Transverse colon (tissue), 4 donors: ENCODE measurements around the gene ITPR2. TPM values are rescaled to one million over a fixed set of nuclear protein-coding genes. Genes with fewer than 3 reads are reported as not detected.

ENCODE experiments used
- DNase-seq: peaks from one replicate; pipeline ENCODE4 v3.0.0-alpha.2; 2019
- H3K27ac ChIP-seq, 4 donors: fragments of 200-600 bp; sonication (generic); 2 replicates each; pipeline ENCODE4 v1.5.1; 2016 to 2018; ENCODE audit warnings: inconsistent platforms in 4 of 4
- H3K27me3 ChIP-seq: fragments of 200-600 bp; sonication (generic); 2 replicates; pipeline ENCODE4 v1.5.1; 2017; ENCODE audit warnings: inconsistent platforms
- H3K36me3 ChIP-seq, 4 donors: fragments of 200-600 bp; sonication (generic); 2 replicates each; pipeline ENCODE4 v1.5.1; 2017 to 2019; ENCODE audit warnings: inconsistent platforms in 4 of 4
- H3K4me1 ChIP-seq, 4 donors: fragments of 200-600 bp; sonication (generic); 2 replicates each; pipeline ENCODE4 v1.5.1; 2017 to 2020; ENCODE audit warnings: inconsistent platforms in 4 of 4
- H3K4me3 ChIP-seq, 4 donors: fragments of 200-600 bp; sonication (generic); 1 replicate in 1 of 4; 2 replicates in 3 of 4; pipeline versions ENCODE4 v1.5.1 to v1.6.1; 2017 to 2019; ENCODE audit warnings: inconsistent platforms in 4 of 4
- H3K9me3 ChIP-seq, 2 donors: fragments of 200-600 bp; sonication (generic); 2 replicates each; pipeline ENCODE4 v1.5.1; 2017 to 2019; ENCODE audit warnings: inconsistent platforms in 2 of 2
- CTCF ChIP-seq, 5 experiments: fragments of 200-600 bp in 3 of 5; fragments of 450-650 bp in 2 of 5; sonication (generic) in 3 of 5; IDR thresholded peaks; 1 replicate in 2 of 5; 2 replicates in 3 of 5; pipeline ENCODE4 v1.5.1; 2016 to 2017; ENCODE audit warnings: antibody characterized with exemption in 5 of 5, inconsistent platforms in 3 of 5, mild to moderate bottlenecking in 2 of 5, moderate library complexity in 1 of 5
- EP300 ChIP-seq: sonication (generic); formaldehyde crosslinking; IDR thresholded peaks from one replicate; pipeline ENCODE4 v1.6.1; 2017; ENCODE audit warnings: antibody characterized with exemption, low read depth
- POLR2A ChIP-seq: fragments of 450-650 bp; IDR thresholded peaks from one replicate; pipeline ENCODE4 v1.6.1; 2016; ENCODE audit warnings: antibody characterized with exemption, mild to moderate bottlenecking, moderate library complexity
- POLR2AphosphoS5 ChIP-seq, 3 donors: sonication (generic); formaldehyde crosslinking; IDR thresholded peaks; one replicate each; pipeline ENCODE4 v1.6.1; 2016; ENCODE audit warnings: antibody characterized with exemption in 3 of 3
- WGBS, 2 donors: methylation state at CpG; one replicate each; pipeline ENCODE4 v1.1.5; 2018; ENCODE audit warnings: low coverage in 1 of 2; 5-methylcytosine and 5-hydroxymethylcytosine counted together
- in situ Hi-C, 4 donors: fragments of 200-750 bp; cut with MboI; loops; one replicate each; pipeline versions ENCODE4 v1.15.0 to v1.15.1; 2017; ENCODE audit warnings: low sequenced_read_pairs in 3 of 4, low pct_ligation_motif_present in 1 of 4, low pct_unique_long_range_greater_than_20kb in 1 of 4
- intact Hi-C: fragments of 100-400 bp; cut with DNase I; formaldehyde crosslinking; loops from one replicate; pipeline ENCODE4 v1.15.1; 2023; ENCODE audit warnings: low total_unique reads
- total RNA-seq, 4 donors: library from RNA; depleted of rRNA; stranded (reverse); fragments of >200 nt; gene quantifications; one replicate each; pipeline ENCODE4 v1.1.0, GENCODE V29; 2016

The ITPR2 gene
- total RNA-seq, 4 donors from 2014 or later = 29.8 to 60.5 (median 41.2) TPM

- Histone ChIP-seq H3K27me3 (no peaks in the 10 kb centered on the region), H3K9me3 (no peaks in the 10 kb centered on the region), H3K4me1 (no peaks in the 10 kb centered on the region), H3K4me3 (no peak overlapping the region), H3K36me3 (no peaks in the 10 kb centered on the region), H3K27ac (no peak overlapping the region)
- in situ Hi-C loops (no loop called here), intact Hi-C loops (no loop called here)
- TF ChIP-seq POLR2AphosphoS5 (IDR thresholded peaks at IDR 0.05) (no peak), POLR2A (no peak), EP300 (no peak), CTCF (IDR thresholded peaks at IDR 0.05) (no peak)
- 79 to 83% methylated on average over 1 to 2 of the region's 2 CpGs for WGBS, 2 donors
- DNase-seq = no peak
These were observed 403.8 kb downstream of the ITPR2 start for GRCh38 chr12:26429070-26429691.

GRCh38 chr12:26428420-26428819 lies 404.6 kb downstream of the ITPR2 start:
- no peaks in the 10 kb centered on the region for H3K36me3 ChIP-seq
- 92 to 93% methylated on average over 2 of the region's 2 CpGs for WGBS, 2 donors
- H3K27me3 ChIP-seq = no peaks in the 10 kb centered on the region
- intact Hi-C loops = no loop called here
- in situ Hi-C loops = no loop called here
- H3K9me3 ChIP-seq = no peaks in the 10 kb centered on the region
- no peaks in the 10 kb centered on the region for H3K4me1 ChIP-seq
- no peak overlapping the region for H3K27ac ChIP-seq
- DNase-seq = no peak
- TF ChIP-seq POLR2A = no peak
- TF ChIP-seq EP300 = no peak
- no peak for TF ChIP-seq CTCF (IDR thresholded peaks at IDR 0.05)
- TF ChIP-seq POLR2AphosphoS5 (IDR thresholded peaks at IDR 0.05) = no peak
- H3K4me3 ChIP-seq = no peak overlapping the region

- 100% methylated on average over 1 of the region's 1 CpG for WGBS, 2 donors
- Histone ChIP-seq H3K9me3 (no peaks in the 10 kb centered on the region), H3K27me3 (no peaks in the 10 kb centered on the region), H3K4me1 (no peaks in the 10 kb centered on the region), H3K27ac (no peak overlapping the region), H3K4me3 (no peak overlapping the region), H3K36me3 (no peaks in the 10 kb centered on the region)
- intact Hi-C loops = no loop called here
- DNase-seq = no peak
- TF ChIP-seq CTCF (IDR thresholded peaks at IDR 0.05) (no peak), EP300 (no peak), POLR2AphosphoS5 (IDR thresholded peaks at IDR 0.05) (no peak), POLR2A (no peak)
- in situ Hi-C loops = no loop called here
These were observed 406.3 kb downstream of the ITPR2 start for GRCh38 chr12:26426652-26427051.

GRCh38 chr12:26425587-26426260 lies 407.3 kb downstream of the ITPR2 start:
- no peaks in the 10 kb centered on the region for H3K9me3 ChIP-seq
- H3K4me3 ChIP-seq = no peak overlapping the region
- in situ Hi-C loops (no loop called here), intact Hi-C loops (no loop called here)
- H3K4me1 ChIP-seq = no peaks in the 10 kb centered on the region
- H3K36me3 ChIP-seq = no peaks in the 10 kb centered on the region
- H3K27me3 ChIP-seq = no peaks in the 10 kb centered on the region
- TF ChIP-seq POLR2A = no peak
- TF ChIP-seq EP300 = no peak
- TF ChIP-seq CTCF (IDR thresholded peaks at IDR 0.05) = no peak
- TF ChIP-seq POLR2AphosphoS5 (IDR thresholded peaks at IDR 0.05) = no peak
- 71 to 85% methylated on average over 2 to 6 of the region's 6 CpGs for WGBS, 2 donors
- no peak overlapping the region for H3K27ac ChIP-seq
- DNase-seq = no peak
